PC-3 (cell line): ENCODE measurements around the gene CRYM. TPM values are rescaled to one million over a fixed set of nuclear protein-coding genes. Genes with fewer than 3 reads are reported as not detected.

ENCODE experiments used
- ATAC-seq: fragments of 200-7000 bp; cut with Tn5 transposase; 2 replicates; pipeline ENCODE4 v1.9.1; 2020; ENCODE audit warnings: mild to moderate bottlenecking, moderate library complexity
- BruUV-seq: library from RNA; stranded (reverse); fragments of 400-500 nt; replicated peaks from 2 replicates; lab custom pipeline; 2021; lab: Mats Ljungman, UMichigan
- CTCF ChIA-PET: fragments of 300-600 bp; sonication (Branson Sonifier 250); formaldehyde crosslinking; loops from one replicate; lab custom pipeline; 2022; ENCODE audit warnings: antibody characterized with exemption; lab: Charles Lee
- POLR2A ChIA-PET: fragments of 300-600 bp; sonication (Branson Sonifier 250); formaldehyde crosslinking; loops from one replicate; lab custom pipeline; 2022; ENCODE audit warnings: antibody characterized with exemption; ENCODE audit not compliant: unreplicated experiment; lab: Charles Lee
- DNase-seq: peaks from one replicate; pipeline ENCODE4 v3.0.0-alpha.2; 2015
- H2AFZ ChIP-seq: fragments of 300-600 bp; sonication (generic); 2 replicates; pipeline ENCODE4 v1.6.0; 2016; ENCODE audit warnings: antibody characterized with exemption, low read length
- H3F3A ChIP-seq: fragments of 300-600 bp; sonication (generic); one replicate; pipeline ENCODE4 v1.6.0; 2017; ENCODE audit warnings: antibody characterized with exemption, low read length, control low read depth, mild to moderate bottlenecking; ENCODE audit not compliant: unreplicated experiment
- H3K27ac ChIP-seq: fragments of 300-600 bp; sonication (generic); 2 replicates; pipeline ENCODE4 v1.5.1; 2016; ENCODE audit warnings: mild to moderate bottlenecking, low read length
- H3K27me3 ChIP-seq: fragments of 300-600 bp; sonication (generic); 2 replicates; pipeline ENCODE4 v1.6.1; 2016; ENCODE audit warnings: low read length, mixed read lengths
- H3K36me3 ChIP-seq: fragments of 300-600 bp; sonication (generic); 2 replicates; pipeline ENCODE4 v1.6.1; 2016; ENCODE audit warnings: low read depth, mixed run types, low read length, mixed read lengths
- H3K4me1 ChIP-seq: fragments of 300-600 bp; sonication (generic); 2 replicates; pipeline ENCODE4 v1.5.1; 2016; ENCODE audit warnings: low read length; ENCODE audit not compliant: insufficient read depth
- H3K4me2 ChIP-seq: fragments of 300-600 bp; sonication (generic); 2 replicates; pipeline ENCODE4 v1.6.0; 2016; ENCODE audit warnings: low read length
- H3K4me3 ChIP-seq: fragments of 300-600 bp; sonication (generic); 2 replicates; pipeline ENCODE4 v1.5.1; 2016; ENCODE audit warnings: mild to moderate bottlenecking, low read length, mixed read lengths
- H3K79me2 ChIP-seq: fragments of 300-600 bp; sonication (generic); 2 replicates; pipeline ENCODE4 v1.6.1; 2017; ENCODE audit warnings: low read length, mixed read lengths
- H3K9ac ChIP-seq: fragments of 300-600 bp; sonication (generic); 2 replicates; pipeline ENCODE4 v1.6.0; 2016; ENCODE audit warnings: mild to moderate bottlenecking, low read length
- H3K9me2 ChIP-seq: fragments of 300-600 bp; sonication (generic); replicated peaks from 2 replicates; pipeline ENCODE4 v1.6.1; 2016; ENCODE audit warnings: mixed run types, low read length, mixed read lengths
- H3K9me3 ChIP-seq: fragments of 300-600 bp; sonication (generic); 2 replicates; pipeline ENCODE4 v1.6.1; 2016; ENCODE audit warnings: low read length, mixed read lengths
- H4K20me1 ChIP-seq: fragments of 300-600 bp; sonication (generic); 2 replicates; pipeline ENCODE4 v1.6.1; 2016; ENCODE audit warnings: low read length, mixed read lengths
- EZH2 ChIP-seq: fragments of 300-600 bp; sonication (generic); IDR thresholded peaks from one replicate; pipeline ENCODE4 v1.6.1; 2017; ENCODE audit warnings: antibody characterized with exemption, mild to moderate bottlenecking, low read length; ENCODE audit not compliant: unreplicated experiment
- EZH2phosphoT487 ChIP-seq: fragments of 300-600 bp; sonication (generic); IDR thresholded peaks from 2 replicates; pipeline ENCODE4 v1.6.1; 2018; ENCODE audit warnings: mild to moderate bottlenecking, antibody characterized with exemption, low read length, borderline replicate concordance
- intact Hi-C: fragments of 100-400 bp; cut with micrococcal nuclease; formaldehyde crosslinking; loops from 2 replicates; pipeline ENCODE4 v1.9.0; 2023
- total RNA-seq: library from RNA; depleted of rRNA; stranded (reverse); fragments of >200 nt; gene quantifications from 2 replicates; pipeline ENCODE4 v1.2.3, GENCODE V29; 2014
- TF ChIP-seq, protein P1 (sequence below): fragments of 300-600 bp; sonication (generic); conservative IDR thresholded peaks from 2 replicates; pipeline ENCODE4 v1.5.1; 2017; ENCODE audit warnings: antibody characterized with exemption, low read depth, mild to moderate bottlenecking, low read length

The CRYM gene
- total RNA-seq, 1 experiment from 2014 or later = not detected

- no TSS peak for BruUV-seq
- Histone ChIP-seq H3K27ac (no peak overlapping the region), H2AFZ (no peak overlapping the region), H3K27me3 (no peaks in the 10 kb centered on the region), H3K9ac (no peak overlapping the region), H3K4me1 (peaks cover 7% of the 10 kb centered on the region; the same call in 1 of the 2 replicates), H3K9me3 (no peaks in the 10 kb centered on the region), H3K36me3 (no peaks in the 10 kb centered on the region), H3K79me2 (no peaks in the 10 kb centered on the region), H3F3A (no peaks in the 10 kb centered on the region), H3K4me2 (no peak overlapping the region), H4K20me1 (no peaks in the 10 kb centered on the region), H3K9me2 (no peaks in the 10 kb centered on the region), H3K4me3 (no peak overlapping the region)
- intact Hi-C loops = no loop called here
- CTCF ChIA-PET = no interaction called here
- TF ChIP-seq EZH2 (no peak), EZH2phosphoT487 (no peak)
- TF ChIP-seq, protein P1, sequence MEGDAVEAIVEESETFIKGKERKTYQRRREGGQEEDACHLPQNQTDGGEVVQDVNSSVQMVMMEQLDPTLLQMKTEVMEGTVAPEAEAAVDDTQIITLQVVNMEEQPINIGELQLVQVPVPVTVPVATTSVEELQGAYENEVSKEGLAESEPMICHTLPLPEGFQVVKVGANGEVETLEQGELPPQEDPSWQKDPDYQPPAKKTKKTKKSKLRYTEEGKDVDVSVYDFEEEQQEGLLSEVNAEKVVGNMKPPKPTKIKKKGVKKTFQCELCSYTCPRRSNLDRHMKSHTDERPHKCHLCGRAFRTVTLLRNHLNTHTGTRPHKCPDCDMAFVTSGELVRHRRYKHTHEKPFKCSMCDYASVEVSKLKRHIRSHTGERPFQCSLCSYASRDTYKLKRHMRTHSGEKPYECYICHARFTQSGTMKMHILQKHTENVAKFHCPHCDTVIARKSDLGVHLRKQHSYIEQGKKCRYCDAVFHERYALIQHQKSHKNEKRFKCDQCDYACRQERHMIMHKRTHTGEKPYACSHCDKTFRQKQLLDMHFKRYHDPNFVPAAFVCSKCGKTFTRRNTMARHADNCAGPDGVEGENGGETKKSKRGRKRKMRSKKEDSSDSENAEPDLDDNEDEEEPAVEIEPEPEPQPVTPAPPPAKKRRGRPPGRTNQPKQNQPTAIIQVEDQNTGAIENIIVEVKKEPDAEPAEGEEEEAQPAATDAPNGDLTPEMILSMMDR = no peak
- ATAC-seq = no peak
- POLR2A ChIA-PET = no interaction called here
- no peak for DNase-seq
These were observed 13.5 kb downstream of the CRYM start for GRCh38 chr16:21264571-21265036.

DNA sequence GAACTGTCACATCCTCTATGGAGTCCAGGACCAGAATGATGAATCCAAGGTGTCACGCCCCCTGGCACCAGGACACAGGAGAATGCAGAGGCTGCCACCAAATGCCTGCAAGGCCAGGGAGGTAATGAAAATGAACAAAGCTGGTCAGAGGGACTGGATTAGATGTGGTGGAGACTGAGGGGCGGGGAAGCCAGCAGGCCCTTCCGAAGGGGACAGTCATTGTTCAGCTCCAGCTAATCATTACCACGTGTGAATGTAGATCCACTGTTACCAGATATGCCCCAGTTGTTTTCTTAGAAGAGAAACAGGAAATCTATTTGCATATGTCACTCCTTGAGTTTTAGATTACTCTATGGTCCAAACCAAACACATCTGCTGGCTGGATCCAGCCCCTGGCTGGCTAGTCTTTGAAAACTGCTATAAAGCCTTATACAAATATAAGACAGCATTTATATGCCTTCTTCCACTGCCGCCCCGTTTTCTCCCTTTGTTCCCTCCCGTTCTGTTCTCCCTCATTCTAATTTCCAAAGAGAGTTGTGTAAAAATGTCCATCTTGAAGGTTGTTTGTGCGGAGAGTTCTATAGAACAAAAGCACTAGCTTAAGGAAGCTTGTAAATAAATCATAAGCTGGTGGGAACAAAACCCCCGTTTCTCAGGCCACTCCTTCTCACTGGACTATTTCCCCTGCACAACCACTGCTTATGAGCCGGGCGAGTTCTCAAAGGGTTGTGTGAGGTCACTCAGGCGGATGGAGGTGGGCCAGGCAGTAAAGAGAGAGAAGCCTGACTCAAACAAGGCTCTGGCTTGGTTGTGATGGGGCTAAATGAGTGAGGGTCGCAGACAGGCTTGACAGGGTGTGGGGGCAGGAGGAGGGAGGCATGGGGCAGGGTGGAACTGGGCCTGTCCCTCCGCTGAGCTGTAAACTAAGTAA is 14.2 kb downstream of the CRYM start:
- ChIA-PET CTCF (no interaction called here), POLR2A (no interaction called here)
- Histone ChIP-seq H2AFZ (no peak overlapping the region), H3F3A (no peaks in the 10 kb centered on the region), H4K20me1 (no peaks in the 10 kb centered on the region), H3K4me3 (no peak overlapping the region), H3K27ac (no peak overlapping the region), H3K9ac (no peak overlapping the region), H3K79me2 (no peaks in the 10 kb centered on the region), H3K4me2 (no peak overlapping the region), H3K36me3 (no peaks in the 10 kb centered on the region), H3K9me3 (no peaks in the 10 kb centered on the region), H3K4me1 (peaks cover 7% of the 10 kb centered on the region; the same call in 1 of the 2 replicates), H3K9me2 (no peaks in the 10 kb centered on the region), H3K27me3 (no peaks in the 10 kb centered on the region)
- ATAC-seq (no peak), DNase-seq (no peak)
- no TSS peak for BruUV-seq
- no peak for TF ChIP-seq EZH2phosphoT487
- TF ChIP-seq EZH2 = no peak
- TF ChIP-seq, protein P1 = no peak
- intact Hi-C loops = no loop called here
